Measurements from ENCODE around the gene THBS1.

The THBS1 gene

GRCh38 chr15:39628546-39629257, 47.8 kb downstream of the THBS1 start:
- H3K4me3 ChIP-seq (ENCODE audit: low read length) = no peak overlapping the region
- H3K27ac ChIP-seq (ENCODE audit: low read length) = no peak overlapping the region
- H3K4me1 ChIP-seq (ENCODE audit: control insufficient read depth, low read depth, low read length) = no peaks in the 10 kb centered on the region
- no peaks in the 10 kb centered on the region for H3K36me3 ChIP-seq (ENCODE audit: control insufficient read depth, low read depth, low read length)
- no peak overlapping the region for H3K9ac ChIP-seq (ENCODE audit: low read length)
- no peaks in the 10 kb centered on the region for H3K27me3 ChIP-seq (ENCODE audit: control insufficient read depth, insufficient read depth, low read length)
- no peaks in the 10 kb centered on the region for H3K9me3 ChIP-seq (ENCODE audit: control insufficient read depth, low read depth, low read length)

GRCh38 chr15:39629371-39629770, 48.5 kb downstream of the THBS1 start:
- no peaks in the 10 kb centered on the region for H3K9me3 ChIP-seq (ENCODE audit: control insufficient read depth, low read depth, low read length)
- H3K4me1 ChIP-seq (ENCODE audit: control insufficient read depth, low read depth, low read length) = no peaks in the 10 kb centered on the region
- H3K36me3 ChIP-seq (ENCODE audit: control insufficient read depth, low read depth, low read length) = no peaks in the 10 kb centered on the region
- no peak overlapping the region for H3K27ac ChIP-seq (ENCODE audit: low read length)
- H3K4me3 ChIP-seq (ENCODE audit: low read length) = no peak overlapping the region
- no peak overlapping the region for H3K9ac ChIP-seq (ENCODE audit: low read length)
- no peaks in the 10 kb centered on the region for H3K27me3 ChIP-seq (ENCODE audit: control insufficient read depth, insufficient read depth, low read length)

- Histone ChIP-seq H3K9me3 (ENCODE audit: control insufficient read depth, low read depth, low read length) (no peaks in the 10 kb centered on the region), H3K27ac (ENCODE audit: low read length) (no peak overlapping the region), H3K27me3 (ENCODE audit: control insufficient read depth, insufficient read depth, low read length) (no peaks in the 10 kb centered on the region), H3K36me3 (ENCODE audit: control insufficient read depth, low read depth, low read length) (no peaks in the 10 kb centered on the region), H3K9ac (ENCODE audit: low read length) (no peak overlapping the region), H3K4me3 (ENCODE audit: low read length) (no peak overlapping the region), H3K4me1 (ENCODE audit: control insufficient read depth, low read depth, low read length) (no peaks in the 10 kb centered on the region)
Measured at GRCh38 chr15:39629906-39630305, 49.0 kb downstream of the THBS1 start.

- no peaks in the 10 kb centered on the region for H3K9me3 ChIP-seq (ENCODE audit: control insufficient read depth, low read depth, low read length)
- H3K27me3 ChIP-seq (ENCODE audit: control insufficient read depth, insufficient read depth, low read length) = no peaks in the 10 kb centered on the region
- H3K4me1 ChIP-seq (ENCODE audit: control insufficient read depth, low read depth, low read length) = no peaks in the 10 kb centered on the region
- H3K36me3 ChIP-seq (ENCODE audit: control insufficient read depth, low read depth, low read length) = no peaks in the 10 kb centered on the region
- no peak overlapping the region for H3K9ac ChIP-seq (ENCODE audit: low read length)
- H3K27ac ChIP-seq (ENCODE audit: low read length) = no peak overlapping the region
- H3K4me3 ChIP-seq (ENCODE audit: low read length) = no peak overlapping the region
Measured at GRCh38 chr15:39631357-39631756, 50.5 kb downstream of the THBS1 start.

- Histone ChIP-seq H3K4me3 (ENCODE audit: low read length) (no peak overlapping the region), H3K4me1 (ENCODE audit: control insufficient read depth, low read depth, low read length) (peaks cover 13% of the 10 kb centered on the region), H3K27me3 (ENCODE audit: control insufficient read depth, insufficient read depth, low read length) (no peaks in the 10 kb centered on the region), H3K9ac (ENCODE audit: low read length) (no peak overlapping the region), H3K36me3 (ENCODE audit: control insufficient read depth, low read depth, low read length) (no peaks in the 10 kb centered on the region), H3K27ac (ENCODE audit: low read length) (no peak overlapping the region), H3K9me3 (ENCODE audit: control insufficient read depth, low read depth, low read length) (no peaks in the 10 kb centered on the region)
Measured at GRCh38 chr15:39638041-39638440, 57.2 kb downstream of the THBS1 start.

- H3K36me3 ChIP-seq (ENCODE audit: control insufficient read depth, low read depth, low read length) = no peaks in the 10 kb centered on the region
- no peaks in the 10 kb centered on the region for H3K9me3 ChIP-seq (ENCODE audit: control insufficient read depth, low read depth, low read length)
- no peak overlapping the region for H3K9ac ChIP-seq (ENCODE audit: low read length)
- no peak overlapping the region for H3K27ac ChIP-seq (ENCODE audit: low read length)
- peaks cover 13% of the 10 kb centered on the region for H3K4me1 ChIP-seq (ENCODE audit: control insufficient read depth, low read depth, low read length)
- no peaks in the 10 kb centered on the region for H3K27me3 ChIP-seq (ENCODE audit: control insufficient read depth, insufficient read depth, low read length)
- no peak overlapping the region for H3K4me3 ChIP-seq (ENCODE audit: low read length)
Measured at GRCh38 chr15:39639037-39639436, 58.2 kb downstream of the THBS1 start.

GRCh38 chr15:39640665-39641064, 59.8 kb downstream of the THBS1 start:
- H3K36me3 ChIP-seq (ENCODE audit: control insufficient read depth, low read depth, low read length) = no peaks in the 10 kb centered on the region
- peaks cover 13% of the 10 kb centered on the region for H3K4me1 ChIP-seq (ENCODE audit: control insufficient read depth, low read depth, low read length)
- no peaks in the 10 kb centered on the region for H3K27me3 ChIP-seq (ENCODE audit: control insufficient read depth, insufficient read depth, low read length)
- no peaks in the 10 kb centered on the region for H3K9me3 ChIP-seq (ENCODE audit: control insufficient read depth, low read depth, low read length)
- H3K4me3 ChIP-seq (ENCODE audit: low read length) = no peak overlapping the region
- no peak overlapping the region for H3K9ac ChIP-seq (ENCODE audit: low read length)
- H3K27ac ChIP-seq (ENCODE audit: low read length) = no peak overlapping the region

- no peak overlapping the region for H3K4me3 ChIP-seq (ENCODE audit: low read length)
- H3K27ac ChIP-seq (ENCODE audit: low read length) = no peak overlapping the region
- no peaks in the 10 kb centered on the region for H3K9me3 ChIP-seq (ENCODE audit: control insufficient read depth, low read depth, low read length)
- H3K27me3 ChIP-seq (ENCODE audit: control insufficient read depth, insufficient read depth, low read length) = no peaks in the 10 kb centered on the region
- peaks cover 13% of the 10 kb centered on the region for H3K4me1 ChIP-seq (ENCODE audit: control insufficient read depth, low read depth, low read length)
- no peaks in the 10 kb centered on the region for H3K36me3 ChIP-seq (ENCODE audit: control insufficient read depth, low read depth, low read length)
- H3K9ac ChIP-seq (ENCODE audit: low read length) = no peak overlapping the region
Measured at GRCh38 chr15:39641191-39641889, 60.5 kb downstream of the THBS1 start.

GRCh38 chr15:39642011-39642640, 61.2 kb downstream of the THBS1 start:
- H3K4me1 ChIP-seq (ENCODE audit: control insufficient read depth, low read depth, low read length) = peaks cover 13% of the 10 kb centered on the region
- no peaks in the 10 kb centered on the region for H3K36me3 ChIP-seq (ENCODE audit: control insufficient read depth, low read depth, low read length)
- H3K27me3 ChIP-seq (ENCODE audit: control insufficient read depth, insufficient read depth, low read length) = no peaks in the 10 kb centered on the region
- no peak overlapping the region for H3K27ac ChIP-seq (ENCODE audit: low read length)
- no peaks in the 10 kb centered on the region for H3K9me3 ChIP-seq (ENCODE audit: control insufficient read depth, low read depth, low read length)
- no peak overlapping the region for H3K4me3 ChIP-seq (ENCODE audit: low read length)
- H3K9ac ChIP-seq (ENCODE audit: low read length) = no peak overlapping the region

GRCh38 chr15:39643727-39644126, 62.8 kb downstream of the THBS1 start:
- Histone ChIP-seq H3K9me3 (ENCODE audit: control insufficient read depth, low read depth, low read length) (no peaks in the 10 kb centered on the region), H3K9ac (ENCODE audit: low read length) (no peak overlapping the region), H3K4me3 (ENCODE audit: low read length) (no peak overlapping the region), H3K4me1 (ENCODE audit: control insufficient read depth, low read depth, low read length) (peaks cover 13% of the 10 kb centered on the region), H3K36me3 (ENCODE audit: control insufficient read depth, low read depth, low read length) (no peaks in the 10 kb centered on the region), H3K27ac (ENCODE audit: low read length) (no peak overlapping the region), H3K27me3 (ENCODE audit: control insufficient read depth, insufficient read depth, low read length) (no peaks in the 10 kb centered on the region)

- H3K27ac ChIP-seq (ENCODE audit: low read length) = no peak overlapping the region
- no peak overlapping the region for H3K9ac ChIP-seq (ENCODE audit: low read length)
- H3K9me3 ChIP-seq (ENCODE audit: control insufficient read depth, low read depth, low read length) = no peaks in the 10 kb centered on the region
- no peaks in the 10 kb centered on the region for H3K36me3 ChIP-seq (ENCODE audit: control insufficient read depth, low read depth, low read length)
- no peak overlapping the region for H3K4me3 ChIP-seq (ENCODE audit: low read length)
- H3K27me3 ChIP-seq (ENCODE audit: control insufficient read depth, insufficient read depth, low read length) = no peaks in the 10 kb centered on the region
- peaks cover 13% of the 10 kb centered on the region for H3K4me1 ChIP-seq (ENCODE audit: control insufficient read depth, low read depth, low read length)
Measured at GRCh38 chr15:39644136-39644535, 63.3 kb downstream of the THBS1 start.
